Coronary artery (tissue), 2 donors: ENCODE results near the gene FAM20C.

Source experiments
- DNase-seq: peaks from one replicate; pipeline ENCODE4 v3.0.0-alpha.2; 2017; ENCODE audit warnings: low spot score
- H3K27ac ChIP-seq, 2 donors: fragments of 200-600 bp; sonication (generic); one replicate each; pipeline ENCODE4 v1.5.1; 2016 to 2019
- H3K4me3 ChIP-seq: fragments of 200-600 bp; sonication (generic); 2 replicates; pipeline ENCODE4 v1.5.1; 2016; ENCODE audit warnings: mild to moderate bottlenecking, moderate library complexity
- CTCF ChIP-seq: fragments of 200-600 bp; sonication (generic); IDR thresholded peaks from one replicate; pipeline ENCODE4 v1.5.1; 2019; ENCODE audit warnings: antibody characterized with exemption

The FAM20C gene

GRCh38 chr7:164882-165660 lies 27.3 kb upstream of the FAM20C start:
- no peak for TF ChIP-seq CTCF
- DNase-seq: no peak
- Histone ChIP-seq H3K27ac (no peak overlapping the region), H3K4me3 (no peak overlapping the region)

GRCh38 chr7:165661-166337 lies 26.6 kb upstream of the FAM20C start:
- Histone ChIP-seq H3K27ac (no peak overlapping the region), H3K4me3 (no peak overlapping the region)
- no peak for DNase-seq
- no peak for TF ChIP-seq CTCF

GRCh38 chr7:166338-167060 lies 25.9 kb upstream of the FAM20C start:
- H3K27ac ChIP-seq: peak overlapping the region in 1 of 2 donors; percentile 18

GRCh38 chr7:167090-167855 lies 25.1 kb upstream of the FAM20C start:
- peak overlapping the region in 1 of 2 donors; percentile 18 for H3K27ac ChIP-seq
- H3K4me3 ChIP-seq: no peak overlapping the region
- no peak for TF ChIP-seq CTCF
- no peak for DNase-seq

More at GRCh38 chr7:166338-167060, 25.9 kb upstream of the FAM20C start:
- no peak for DNase-seq
- TF ChIP-seq CTCF: no peak
- no peak overlapping the region for H3K4me3 ChIP-seq

GRCh38 chr7:167976-168791 lies 24.2 kb upstream of the FAM20C start:
- Histone ChIP-seq H3K4me3 (no peak overlapping the region), H3K27ac (no peak overlapping the region)
- DNase-seq: no peak
- TF ChIP-seq CTCF: no peak
